ENCODE measurements around the gene SLC26A8. TPM values are rescaled to one million over a fixed set of nuclear protein-coding genes. Genes with fewer than 3 reads are reported as not detected.
"Not testable (repeated sequence)": the region's sequence is repeated elsewhere in the genome, so short reads cannot be mapped to it uniquely, and the experiment has no call there.

SLC26A8 gene
- total RNA-seq, 1 experiment from 2014 or later: 0.09 TPM

DNA sequence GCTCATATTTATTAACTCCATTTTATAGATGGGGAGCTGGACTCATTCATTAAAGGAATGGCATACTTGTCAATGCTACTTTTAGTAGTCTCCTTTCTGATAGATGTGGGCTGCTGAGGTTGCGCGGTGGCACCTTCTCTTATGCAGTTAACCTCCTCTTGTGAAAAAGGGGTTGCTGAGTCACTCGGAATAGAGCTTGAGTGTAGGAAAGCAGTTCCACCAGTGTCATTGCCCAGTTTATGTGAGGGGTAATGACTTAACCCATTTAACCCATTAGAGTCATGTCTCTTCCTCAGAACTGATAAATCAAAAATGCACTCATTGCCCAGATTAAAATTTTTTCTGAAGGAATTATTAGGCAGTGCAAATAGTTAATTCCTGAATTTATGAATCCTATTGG lies 9.5 kb upstream of the SLC26A8 start:
- Histone ChIP-seq H2BK5ac (ENCODE audit: insufficient read length, low read length) (no peak overlapping the region), H2AK5ac (ENCODE audit: insufficient read length, low read length) (no peak overlapping the region), H3K18ac (ENCODE audit: insufficient read length, low read depth, low read length) (no peak overlapping the region), H4K5ac (ENCODE audit: insufficient read length, low read depth, low read length) (no peak overlapping the region), H3K56ac (ENCODE audit: insufficient read length, low read depth, low read length) (no peak overlapping the region), H2BK120ac (ENCODE audit: low read depth, low read length, poor library complexity, severe bottlenecking) (no peak overlapping the region), H2BK12ac (ENCODE audit: insufficient read length, low read depth, low read length) (no peak overlapping the region), H3K9ac (ENCODE audit: extremely low read depth, insufficient read length, low read length) (no peak overlapping the region), H3K4me2 (ENCODE audit: insufficient read depth, insufficient read length, low read length) (no peak overlapping the region), H3T11ph (ENCODE audit: low read length) (no peak overlapping the region), H4K8ac (replicated peaks; ENCODE audit: insufficient read length, low read depth, low read length) (no peak overlapping the region), H3K9me3 (ENCODE audit: control insufficient read depth, low read depth, low read length) (no peaks in the 10 kb centered on the region), H3K4ac (ENCODE audit: low read depth, low read length) (no peak overlapping the region), H2BK20ac (ENCODE audit: low read depth, low read length, poor library complexity, severe bottlenecking) (no peak overlapping the region), H3K27ac (ENCODE audit: insufficient read length, low read depth, low read length) (no peak overlapping the region), H2BK15ac (ENCODE audit: low read depth, low read length) (no peak overlapping the region), H3K23ac (ENCODE audit: insufficient read length, low read depth, low read length) (no peak overlapping the region), H3K4me1 (ENCODE audit: insufficient read depth, low read length) (no peaks in the 10 kb centered on the region; the same call in 1 of the 2 replicates), H3K23me2 (ENCODE audit: insufficient read length, low read depth, low read length, poor library complexity, severe bottlenecking) (no peaks in the 10 kb centered on the region), H3K79me1 (ENCODE audit: insufficient read depth, low read depth, low read length, poor library complexity, severe bottlenecking) (peaks cover 6% of the 10 kb centered on the region), H3K27me3 (ENCODE audit: insufficient read depth, low read length) (no peaks in the 10 kb centered on the region), H3K14ac (ENCODE audit: insufficient read depth, low read length) (no peak overlapping the region), H4K20me1 (ENCODE audit: control insufficient read depth, insufficient read depth, insufficient read length) (no peaks in the 10 kb centered on the region), H3K79me2 (ENCODE audit: insufficient read depth, low read length) (peaks cover 14% of the 10 kb centered on the region; the same call in 1 of the 2 replicates), H2AFZ (ENCODE audit: low read length) (no peak overlapping the region), H4K91ac (ENCODE audit: insufficient read length, low read depth, low read length) (no peak overlapping the region)
- Mint-ChIP-seq H3K36me3 (ENCODE audit: insufficient read depth in 1 of 3, low read depth in 3 of 3) (peaks cover 0 to 3% (median 0%) of the 10 kb centered on the region in 3 experiments; a peak in 2 of 7 replicates), H3K4me1 (peaks cover 12 to 39% of the 10 kb centered on the region in 2 experiments), H3K27me3 (ENCODE audit: low read depth) (no peaks in the 10 kb centered on the region), H3K27ac (peak overlapping the region; percentile 29 to 57 (median 51); a peak in 2 of 7 replicates), H3K9me3 (no peaks in the 10 kb centered on the region), H3K4me3 (no peak overlapping the region)
- DNase-seq: no peak
- WGBS (ENCODE audit: extremely low coverage, insufficient read length, low lambda C conversion rate): no CpG with 5 or more reads among the region's 3 CpGs
- TF ChIP-seq, protein P1, sequence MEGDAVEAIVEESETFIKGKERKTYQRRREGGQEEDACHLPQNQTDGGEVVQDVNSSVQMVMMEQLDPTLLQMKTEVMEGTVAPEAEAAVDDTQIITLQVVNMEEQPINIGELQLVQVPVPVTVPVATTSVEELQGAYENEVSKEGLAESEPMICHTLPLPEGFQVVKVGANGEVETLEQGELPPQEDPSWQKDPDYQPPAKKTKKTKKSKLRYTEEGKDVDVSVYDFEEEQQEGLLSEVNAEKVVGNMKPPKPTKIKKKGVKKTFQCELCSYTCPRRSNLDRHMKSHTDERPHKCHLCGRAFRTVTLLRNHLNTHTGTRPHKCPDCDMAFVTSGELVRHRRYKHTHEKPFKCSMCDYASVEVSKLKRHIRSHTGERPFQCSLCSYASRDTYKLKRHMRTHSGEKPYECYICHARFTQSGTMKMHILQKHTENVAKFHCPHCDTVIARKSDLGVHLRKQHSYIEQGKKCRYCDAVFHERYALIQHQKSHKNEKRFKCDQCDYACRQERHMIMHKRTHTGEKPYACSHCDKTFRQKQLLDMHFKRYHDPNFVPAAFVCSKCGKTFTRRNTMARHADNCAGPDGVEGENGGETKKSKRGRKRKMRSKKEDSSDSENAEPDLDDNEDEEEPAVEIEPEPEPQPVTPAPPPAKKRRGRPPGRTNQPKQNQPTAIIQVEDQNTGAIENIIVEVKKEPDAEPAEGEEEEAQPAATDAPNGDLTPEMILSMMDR (conservative IDR thresholded peaks at IDR 0.05): no peak

DNA sequence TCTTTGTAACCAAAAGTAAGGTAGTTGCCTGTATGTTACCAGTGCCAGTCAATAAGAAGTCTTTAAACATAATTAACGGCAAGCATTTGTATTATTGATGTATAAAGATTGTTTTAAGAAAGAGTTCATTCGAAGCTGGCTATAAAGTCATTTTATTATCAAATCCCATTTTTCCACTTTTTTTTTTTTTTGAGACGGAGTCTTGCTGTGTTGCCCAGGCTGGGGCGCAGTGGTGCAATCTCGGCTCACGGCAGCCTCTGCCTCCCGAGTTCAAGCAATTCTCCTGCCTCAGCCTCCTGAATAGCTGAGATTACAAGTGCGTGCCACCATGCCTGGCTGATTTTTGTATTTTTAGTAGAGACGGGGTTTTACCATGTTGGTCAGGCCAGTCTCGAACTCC lies 8.7 kb upstream of the SLC26A8 start:
- not testable (repeated sequence) for H3K27me3 ChIP-seq (ENCODE audit: insufficient read depth, low read length); H4K20me1 ChIP-seq (ENCODE audit: control insufficient read depth, insufficient read depth, insufficient read length); H4K5ac ChIP-seq (ENCODE audit: insufficient read length, low read depth, low read length); H3K27ac Mint-ChIP-seq; H2AK5ac ChIP-seq (ENCODE audit: insufficient read length, low read length); H3K23ac ChIP-seq (ENCODE audit: insufficient read length, low read depth, low read length); H3K23me2 ChIP-seq (ENCODE audit: insufficient read length, low read depth, low read length, poor library complexity, severe bottlenecking); H3K36me3 Mint-ChIP-seq (ENCODE audit: insufficient read depth in 1 of 3, low read depth in 3 of 3); H3K27ac ChIP-seq (ENCODE audit: insufficient read length, low read depth, low read length); H3K18ac ChIP-seq (ENCODE audit: insufficient read length, low read depth, low read length); H3K4ac ChIP-seq (ENCODE audit: low read depth, low read length); H3K4me1 ChIP-seq (ENCODE audit: insufficient read depth, low read length); H4K91ac ChIP-seq (ENCODE audit: insufficient read length, low read depth, low read length); H3K4me2 ChIP-seq (ENCODE audit: insufficient read depth, insufficient read length, low read length); H3T11ph ChIP-seq (ENCODE audit: low read length); H2BK5ac ChIP-seq (ENCODE audit: insufficient read length, low read length); H4K8ac ChIP-seq (replicated peaks; ENCODE audit: insufficient read length, low read depth, low read length); H3K27me3 Mint-ChIP-seq (ENCODE audit: low read depth); H2BK120ac ChIP-seq (ENCODE audit: low read depth, low read length, poor library complexity, severe bottlenecking); H3K79me1 ChIP-seq (ENCODE audit: insufficient read depth, low read depth, low read length, poor library complexity, severe bottlenecking); H2AFZ ChIP-seq (ENCODE audit: low read length); DNase-seq; H3K9ac ChIP-seq (ENCODE audit: extremely low read depth, insufficient read length, low read length); H3K14ac ChIP-seq (ENCODE audit: insufficient read depth, low read length); H3K9me3 Mint-ChIP-seq; H2BK12ac ChIP-seq (ENCODE audit: insufficient read length, low read depth, low read length); H3K4me3 Mint-ChIP-seq; H3K56ac ChIP-seq (ENCODE audit: insufficient read length, low read depth, low read length); H3K9me3 ChIP-seq (ENCODE audit: control insufficient read depth, low read depth, low read length); H2BK15ac ChIP-seq (ENCODE audit: low read depth, low read length); H2BK20ac ChIP-seq (ENCODE audit: low read depth, low read length, poor library complexity, severe bottlenecking)
- WGBS (ENCODE audit: extremely low coverage, insufficient read length, low lambda C conversion rate): no CpG with 5 or more reads among the region's 10 CpGs
- H3K79me2 ChIP-seq (ENCODE audit: insufficient read depth, low read length): peaks cover 17% of the 10 kb centered on the region; the same call in 1 of the 2 replicates
- peaks cover 14 to 34% of the 10 kb centered on the region in 2 experiments for H3K4me1 Mint-ChIP-seq
